GM11168 (cell line): ENCODE data around the gene NOXA1.

Experiments
- in situ Hi-C: fragments of 300-500 bp; cut with MboI; formaldehyde crosslinking; loops from one replicate; pipeline ENCODE4 v1.12.0; 2022; ENCODE audit warnings: low sequenced_read_pairs; ENCODE audit not compliant: unreplicated experiment

NOXA1 gene

DNA sequence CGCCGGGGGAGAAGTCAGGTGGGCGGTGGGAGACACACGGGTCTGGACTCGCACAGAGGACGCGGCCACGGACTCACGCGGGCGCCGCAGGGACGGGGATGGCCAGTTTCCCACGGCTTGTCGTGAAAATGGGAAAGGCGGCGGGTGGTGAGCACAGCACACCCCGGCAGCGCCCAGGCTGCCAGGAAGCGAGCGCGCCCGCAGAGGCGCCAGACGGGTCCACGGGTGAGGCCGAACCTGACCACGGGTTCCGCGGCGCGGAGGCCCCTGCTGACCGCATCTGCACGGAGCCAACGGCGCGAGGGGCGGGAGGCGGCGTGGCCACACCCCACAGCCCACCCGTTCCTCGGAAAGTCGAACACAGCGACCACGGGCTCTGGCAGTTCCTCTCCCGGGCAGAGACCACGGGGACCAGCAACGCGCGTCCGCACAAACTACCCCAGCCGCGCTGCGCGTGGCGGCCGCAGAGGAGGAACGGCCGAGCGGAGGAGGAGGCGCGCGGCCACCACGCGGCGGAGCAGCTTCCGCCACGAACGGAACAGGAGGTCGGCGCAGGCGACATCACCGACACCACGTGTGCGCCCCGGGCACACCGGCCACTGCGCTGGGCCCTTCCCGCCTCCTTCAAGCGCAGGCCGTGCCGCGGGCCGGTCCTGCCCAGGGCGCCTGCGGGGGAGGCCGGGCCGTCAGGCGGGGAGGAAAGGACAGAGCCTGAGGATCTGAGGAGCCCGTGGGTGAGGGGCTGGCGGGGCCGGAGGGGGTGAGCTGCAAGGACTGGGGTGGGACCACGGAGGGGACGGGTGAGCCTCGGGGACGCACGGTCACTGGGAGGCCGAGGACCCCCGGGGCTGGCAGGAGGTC, 5.8 kb upstream of the NOXA1 start:
- in situ Hi-C loops = loop anchor here (25.0 kb wide), 1 partner anchor 305 kb away; the partner anchor contains the start of gene DPP7

GRCh38 chr9:137421838-137422603, 1.2 kb upstream of the NOXA1 start:
- in situ Hi-C loops = loop anchor here (25.0 kb wide), 1 partner anchor 310 kb away; the partner anchor contains the start of gene DPP7

GRCh38 chr9:137423514-137424291, 510 bp downstream of the NOXA1 start:
- in situ Hi-C loops = loop anchor here (25.0 kb wide), 1 partner anchor 311 kb away; the partner anchor contains the start of gene DPP7

DNA sequence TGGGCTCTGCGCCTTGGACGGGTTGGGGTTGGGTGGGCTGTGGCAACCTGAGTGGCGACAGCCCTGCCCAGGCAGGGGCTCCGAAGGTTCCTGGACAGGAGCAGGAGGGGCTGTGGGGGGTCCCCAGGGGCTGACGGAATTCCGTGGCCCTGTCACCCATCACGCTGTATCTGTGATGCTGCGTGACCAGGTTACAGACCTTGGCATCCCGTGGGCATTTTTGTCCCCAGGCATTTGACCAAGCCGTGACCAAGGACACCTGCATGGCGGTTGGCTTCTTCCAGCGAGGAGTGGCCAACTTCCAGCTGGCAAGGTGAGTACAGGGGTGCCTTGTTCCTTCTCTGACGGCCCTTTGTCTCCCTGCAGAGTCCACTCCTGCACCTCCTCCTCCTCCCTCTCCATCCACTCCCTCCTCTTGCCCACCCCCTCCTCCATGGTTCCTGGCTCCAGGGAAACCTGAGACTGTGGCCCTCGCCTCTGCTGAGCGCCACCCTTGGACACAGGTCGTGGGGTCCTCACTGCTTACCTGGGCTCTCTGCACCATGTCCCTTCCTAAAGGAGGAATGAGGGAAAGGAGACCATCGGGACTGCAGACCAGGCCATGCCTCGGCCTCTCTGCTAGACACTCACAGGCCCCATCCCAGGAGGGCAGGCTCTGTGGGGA, 3.0 kb downstream of the NOXA1 start:
- in situ Hi-C loops = no loop called here

- in situ Hi-C loops = no loop called here
Observed at GRCh38 chr9:137427454-137428310, 4.5 kb downstream of the NOXA1 start.

DNA sequence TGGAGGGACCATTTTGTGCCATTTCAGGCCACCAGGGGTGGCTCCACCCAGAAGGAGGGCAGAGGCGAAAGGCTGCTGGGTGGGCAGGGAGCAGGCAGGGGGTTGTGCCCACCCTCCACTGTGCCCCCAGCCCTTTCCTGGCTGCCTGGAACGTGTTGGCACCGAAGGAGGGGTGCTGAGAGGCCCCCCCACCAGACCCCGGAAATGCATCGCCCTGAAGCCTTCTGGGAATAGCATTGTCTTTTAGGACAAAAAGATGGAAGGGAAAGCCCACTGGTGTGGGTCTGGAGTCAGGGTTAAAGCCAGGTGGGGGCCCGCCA, 5.1 kb downstream of the NOXA1 start:
- in situ Hi-C loops = no loop called here

GRCh38 chr9:137428841-137429545, 5.8 kb downstream of the NOXA1 start:
- in situ Hi-C loops = no loop called here

DNA sequence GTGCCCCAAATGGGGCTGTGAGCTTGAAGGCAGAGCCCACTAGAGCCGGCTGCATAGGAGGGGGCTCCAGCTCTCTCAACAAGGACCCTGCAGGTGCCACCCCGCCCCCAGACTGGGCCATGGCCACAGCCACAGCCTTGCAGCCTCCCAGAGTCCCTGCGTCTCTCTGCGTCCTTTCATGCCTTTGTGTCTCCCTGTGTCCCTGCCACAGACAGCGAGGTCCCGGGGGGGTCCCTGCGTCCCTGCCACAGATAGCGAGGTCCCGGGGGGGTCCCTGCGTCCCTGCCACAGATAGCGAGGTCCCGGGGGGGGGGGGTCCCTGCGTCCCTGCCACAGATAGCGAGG, 6.3 kb downstream of the NOXA1 start:
- in situ Hi-C loops = no loop called here

DNA sequence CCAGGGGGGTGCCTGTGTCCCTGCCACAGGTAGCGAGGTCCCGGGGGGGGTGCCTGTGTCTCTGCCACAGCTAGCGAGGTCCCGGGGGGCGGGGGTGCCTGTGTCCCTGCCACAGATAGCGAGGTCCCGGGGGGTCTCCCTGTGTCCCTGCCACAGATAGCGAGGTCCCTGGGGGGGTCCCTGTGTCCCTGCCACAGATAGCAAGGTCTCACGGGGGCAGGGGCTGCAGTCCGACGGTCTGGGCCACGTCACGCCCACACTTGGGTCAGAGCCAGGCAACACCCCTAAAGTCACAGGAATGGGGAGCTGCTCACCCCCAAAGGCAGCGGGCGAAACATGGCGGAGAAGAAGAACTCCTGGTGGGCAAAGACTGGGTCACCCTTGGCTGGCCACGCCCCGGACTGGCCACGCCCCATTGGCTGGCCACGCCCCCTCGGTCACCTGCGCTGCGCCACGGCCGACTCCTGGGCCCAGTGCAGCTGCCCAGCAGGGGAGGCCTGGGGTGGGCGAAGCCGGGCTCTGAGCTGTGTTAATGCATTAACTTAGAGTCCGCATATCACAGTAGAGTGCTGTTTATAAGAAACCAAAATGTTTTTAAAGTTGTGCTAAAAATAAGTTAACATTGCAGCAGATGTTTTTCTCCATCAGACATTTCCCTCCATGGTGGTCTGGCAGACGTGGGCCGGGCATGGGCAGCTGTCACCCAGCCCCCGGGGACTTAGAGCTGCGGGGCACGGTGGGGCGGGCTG, 7.0 kb downstream of the NOXA1 start:
- in situ Hi-C loops = no loop called here

DNA sequence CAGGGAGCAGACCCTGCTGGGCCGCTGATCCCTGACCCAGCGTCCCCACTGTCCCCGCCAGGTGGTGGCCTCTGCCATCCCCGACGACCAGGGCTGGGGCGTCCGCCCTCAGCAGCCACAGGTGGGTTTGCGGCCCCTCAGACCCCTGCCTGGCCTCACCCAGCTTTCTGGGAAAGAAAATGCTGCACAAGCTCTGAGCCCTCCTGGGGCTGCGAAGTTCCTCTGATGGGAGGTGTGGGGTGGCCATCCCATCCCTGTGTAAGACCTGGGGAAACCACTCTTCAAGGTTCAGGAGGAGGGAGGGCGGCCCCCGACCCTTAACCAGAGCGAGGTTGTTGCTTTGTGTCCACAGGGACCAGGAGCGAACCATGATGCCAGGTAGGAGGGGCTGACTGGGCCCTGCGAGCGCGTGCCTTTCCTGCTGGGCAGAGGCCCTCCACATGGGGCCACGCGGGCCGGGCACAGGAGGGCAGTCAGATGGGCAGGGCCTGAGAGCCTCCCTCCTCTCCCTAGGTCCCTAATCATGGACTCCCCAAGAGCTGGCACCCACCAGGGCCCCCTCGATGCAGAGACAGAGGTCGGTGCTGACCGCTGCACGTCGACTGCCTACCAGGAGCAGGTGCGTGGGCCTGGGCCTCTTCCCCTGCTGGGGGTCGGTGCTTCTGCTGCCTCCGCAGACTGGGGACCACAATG, 7.7 kb downstream of the NOXA1 start:
- in situ Hi-C loops = no loop called here

DNA sequence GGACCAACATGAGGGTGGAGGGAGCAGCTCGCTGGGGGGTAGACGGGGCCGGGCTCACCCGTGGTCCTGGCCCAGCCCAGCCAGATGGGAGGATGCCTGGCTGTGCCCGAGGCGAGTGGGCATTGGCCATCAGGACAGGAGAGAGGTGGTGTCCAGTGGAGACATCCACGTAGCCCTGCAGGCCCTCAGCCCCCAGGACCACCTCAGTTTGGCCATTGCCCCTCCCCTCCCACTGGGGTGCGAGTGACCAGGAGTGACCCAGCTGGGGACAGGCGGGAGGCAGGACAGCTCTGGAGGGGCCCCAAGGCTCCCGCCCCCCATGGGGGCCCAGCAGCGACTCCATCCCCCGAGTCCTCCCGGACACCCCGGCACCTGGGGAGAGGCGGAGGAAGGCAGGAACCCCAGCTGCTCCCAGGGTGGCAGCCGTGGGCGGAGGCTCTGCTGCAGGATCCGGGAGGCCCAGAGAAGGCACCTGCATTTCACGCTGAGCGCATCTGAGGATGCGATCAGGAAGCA, 8.3 kb downstream of the NOXA1 start:
- in situ Hi-C loops = no loop called here

- in situ Hi-C loops = no loop called here
Observed at GRCh38 chr9:137432687-137433348, 9.6 kb downstream of the NOXA1 start.

GRCh38 chr9:137433349-137433915, 10.2 kb downstream of the NOXA1 start:
- in situ Hi-C loops = no loop called here

- in situ Hi-C loops = no loop called here
Observed at GRCh38 chr9:137433916-137434431, 10.8 kb downstream of the NOXA1 start.

GRCh38 chr9:137434498-137435380, 11.5 kb downstream of the NOXA1 start:
- in situ Hi-C loops = no loop called here
